HG02938 (cell line): ENCODE data around the gene SPACA7.
"Not testable (repeated sequence)": the region's sequence is repeated elsewhere in the genome, so short reads cannot be mapped to it uniquely, and the experiment has no call there.

ENCODE experiments used
- ATAC-seq: cut with Tn5 transposase; IDR thresholded peaks from one replicate; pipeline ENCODE4 v1.9.1; 2021; ENCODE audit warnings: mild to moderate bottlenecking, moderate library complexity; ENCODE audit not compliant: unreplicated experiment

Gene SPACA7

GRCh38 chr13:112416647-112417046, 40.5 kb downstream of the SPACA7 start:
- no peak for ATAC-seq

GRCh38 chr13:112417079-112417478, 40.9 kb downstream of the SPACA7 start:
- ATAC-seq = no peak

GRCh38 chr13:112424098-112424497, 47.9 kb downstream of the SPACA7 start:
- no peak for ATAC-seq

- no peak for ATAC-seq
Measured at GRCh38 chr13:112428704-112429103, 52.5 kb downstream of the SPACA7 start.

- ATAC-seq = no peak
Measured at GRCh38 chr13:112431734-112432133, 55.6 kb downstream of the SPACA7 start.

GRCh38 chr13:112432734-112433133, 56.6 kb downstream of the SPACA7 start:
- not testable (repeated sequence) for ATAC-seq

GRCh38 chr13:112433517-112433916, 57.4 kb downstream of the SPACA7 start:
- not testable (repeated sequence) for ATAC-seq

- no peak for ATAC-seq
Measured at GRCh38 chr13:112434032-112434431, 57.9 kb downstream of the SPACA7 start.

- no peak for ATAC-seq
Measured at GRCh38 chr13:112434937-112435523, 58.9 kb downstream of the SPACA7 start.

- no peak for ATAC-seq
Measured at GRCh38 chr13:112435973-112436372, 59.8 kb downstream of the SPACA7 start.

GRCh38 chr13:112438094-112438493, 61.9 kb downstream of the SPACA7 start:
- ATAC-seq = no peak

- ATAC-seq = no peak
Measured at GRCh38 chr13:112438515-112438914, 62.4 kb downstream of the SPACA7 start.

- ATAC-seq = no peak
Measured at GRCh38 chr13:112441226-112441625, 65.1 kb downstream of the SPACA7 start.

GRCh38 chr13:112441779-112442310, 65.7 kb downstream of the SPACA7 start:
- no peak for ATAC-seq

GRCh38 chr13:112442483-112443090, 66.4 kb downstream of the SPACA7 start:
- ATAC-seq = no peak

GRCh38 chr13:112443191-112443994, 67.2 kb downstream of the SPACA7 start:
- no peak for ATAC-seq

GRCh38 chr13:112443995-112444311, 67.8 kb downstream of the SPACA7 start:
- no peak for ATAC-seq

- no peak for ATAC-seq
Measured at GRCh38 chr13:112444416-112445399, 68.6 kb downstream of the SPACA7 start.

- no peak for ATAC-seq
Measured at GRCh38 chr13:112445411-112446271, 69.5 kb downstream of the SPACA7 start.

GRCh38 chr13:112446347-112446861, 70.2 kb downstream of the SPACA7 start:
- ATAC-seq = no peak
